ENCODE data around the gene ERFL. TPM values are rescaled to one million over a fixed set of nuclear protein-coding genes. Genes with fewer than 3 reads are reported as not detected.

Gene ERFL
- total and polyA plus RNA-seq, 2 of the 8 experiments (the other 6 are each of a cell fraction or from before 2014, with no cell fraction given), result 0.12 TPM; not detected in 1

GRCh38 chr19:41912899-41913537 is 15.2 kb downstream of the ERFL start:
- H3K9me3 ChIP-seq (ENCODE audit: insufficient read depth in 2 of 2, low read depth in 1 of 2, low read length in 1 of 2), result no peaks in the 10 kb centered on the region
- H4K8ac ChIP-seq (ENCODE audit: extremely low read depth, insufficient read depth, low read length), result no peak overlapping the region
- H3K9ac ChIP-seq (replicated peaks in 1 of 4; ENCODE audit: extremely low read depth in 1 of 4, low read depth in 3 of 4, low read length in 3 of 4), result no peak overlapping the region
- H2AK5ac ChIP-seq (ENCODE audit: low read depth, low read length), result no peak overlapping the region
- no peak overlapping the region for H4K91ac ChIP-seq (replicated peaks; ENCODE audit: insufficient read length, low read length)
- no CpG with 5 or more reads among the region's 51 CpGs for WGBS, 2 experiments (ENCODE audit: extremely low coverage in 1 of 2, insufficient coverage in 1 of 2, insufficient read length in 1 of 2, insufficient replicate concordance in 2 of 2, low coverage in 1 of 2, low lambda C conversion rate in 2 of 2, missing lambda C conversion rate in 1 of 2)
- H3K4me1 ChIP-seq (replicated peaks in 1 of 4; ENCODE audit: control insufficient read depth in 3 of 4, insufficient read depth in 4 of 4, low read length in 3 of 4), result peaks cover 0 to 23% (median 5%) of the 10 kb centered on the region in 4 experiments; a peak in 5 of 7 replicates
- TF ChIP-seq RBBP5 (IDR thresholded peaks at IDR 0.05; ENCODE audit: borderline replicate concordance, low read depth, low read length) (no peak), JUN (IDR thresholded peaks at IDR 0.05; ENCODE audit: low read depth, low read length) (no peak), CTBP2 (IDR thresholded peaks at IDR 0.05; ENCODE audit: borderline replicate concordance, insufficient read depth, insufficient read length, low read length) (peak; percentile 70), EGR1 (IDR thresholded peaks at IDR 0.05; ENCODE audit: borderline replicate concordance, low read depth, low read length) (peak; percentile 64; the same call in 1 of the 2 replicates)
- peak overlapping the region; percentile 16 to 52 (median 41); a peak in 7 of 8 replicates for H3K4me3 ChIP-seq (ENCODE audit: extremely low read depth in 1 of 4, insufficient read depth in 2 of 4, low read depth in 3 of 4, low read length in 4 of 4)
- peak overlapping the region; percentile 54 to 87 for H3K4me2 ChIP-seq (ENCODE audit: insufficient read depth in 1 of 2, low read depth in 2 of 2, low read length in 2 of 2)
- FAIRE-seq (no peak), DNase-seq (ENCODE audit: low read depth in 1 of 2, low spot score in 2 of 2) (no peak)
- no peak overlapping the region for H3K27ac ChIP-seq (ENCODE audit: low read depth, low read length)
- no peak overlapping the region for H2AFZ ChIP-seq (ENCODE audit: low read length)
- H2BK12ac ChIP-seq (ENCODE audit: low read depth, low read length), result 0 out of 2 replicates have a peak overlapping the region, but pooled peaks have one; percentile 50
- H3K56ac ChIP-seq (replicated peaks; ENCODE audit: insufficient read length, low read depth, low read length), result no peak overlapping the region
- H3K79me1 ChIP-seq (ENCODE audit: low read depth, low read length), result peaks cover 2% of the 10 kb centered on the region
- peaks cover 10% of the 10 kb centered on the region; the same call in 1 of the 2 replicates for H3K23me2 ChIP-seq (ENCODE audit: low read depth, low read length)
- peaks cover 57 to 87% (median 83%) of the 10 kb centered on the region in 4 experiments for H3K27me3 ChIP-seq (replicated peaks in 1 of 4; ENCODE audit: control insufficient read depth in 3 of 4, extremely low read depth in 1 of 4, insufficient read depth in 3 of 4, low read length in 3 of 4)
- no peak overlapping the region for H2BK120ac ChIP-seq (replicated peaks; ENCODE audit: low read depth, low read length)
- no peak overlapping the region for H4K5ac ChIP-seq (ENCODE audit: insufficient read length, low read depth, low read length)
- H3K18ac ChIP-seq (ENCODE audit: extremely low read depth, low read length), result no peak overlapping the region
- CTCF ChIA-PET (ENCODE audit: partially characterized antibody), result no interaction called here
- H3K4ac ChIP-seq (replicated peaks; ENCODE audit: insufficient read length, low read depth, low read length), result no peak overlapping the region
- H2BK20ac ChIP-seq (ENCODE audit: low read length), result no peak overlapping the region
- H3K14ac ChIP-seq (ENCODE audit: insufficient read length), result no peak overlapping the region
- no peak overlapping the region for H3K23ac ChIP-seq (ENCODE audit: insufficient read length)
- no peak overlapping the region for H2BK5ac ChIP-seq (ENCODE audit: low read depth, low read length)
- H2BK15ac ChIP-seq (ENCODE audit: low read length), result no peak overlapping the region
- H4K20me1 ChIP-seq (replicated peaks in 1 of 2; ENCODE audit: control insufficient read depth in 1 of 2, insufficient read depth in 2 of 2, low read length in 2 of 2), result peaks cover 9 to 36% of the 10 kb centered on the region in 2 experiments
- POLR2A ChIA-PET (ENCODE audit: partially characterized antibody), result interaction anchor here (1.0 to 13.1 kb wide), 7 partner anchors 9 to 84 kb away, joined by 3 to 167 read pairs (median 8); partner anchors contain the start of gene ERFL
- H3K36me3 ChIP-seq (ENCODE audit: control insufficient read depth in 2 of 4, insufficient read depth in 4 of 4, low read length in 3 of 4), result no peaks in the 10 kb centered on the region
- no peaks in the 10 kb centered on the region for H3K79me2 ChIP-seq (ENCODE audit: control insufficient read depth in 1 of 2, insufficient read depth in 2 of 2, low read length in 2 of 2)

Data from H1 (cell line).